Keratinocyte (primary cell): ENCODE results near the gene PLPP3. TPM values are rescaled to one million over a fixed set of nuclear protein-coding genes. Genes with fewer than 3 reads are reported as not detected.

Experiments used
- DNase-seq: peaks from one replicate; pipeline ENCODE4 v3.0.0-alpha.2; 2011; ENCODE audit warnings: low read depth, missing footprints, low spot score
- FAIRE-seq: peaks from 2 replicates; lab custom pipeline; 2011; peaks lifted over from hg19 to GRCh38; lab: Jason Lieb, UNC
- H2AFZ ChIP-seq: 2 replicates; pipeline ENCODE4 v1.6.0; 2012; ENCODE audit warnings: low read length, control low read depth, inconsistent platforms; ENCODE audit not compliant: control insufficient read depth
- H3K27ac ChIP-seq: 2 replicates; pipeline ENCODE4 v1.5.1; 2011; ENCODE audit warnings: low read length; ENCODE audit not compliant: control insufficient read depth, insufficient read depth
- H3K27me3 ChIP-seq: 3 replicates; pipeline ENCODE4 v1.6.0; 2011; ENCODE audit warnings: low read length; ENCODE audit not compliant: control insufficient read depth, insufficient read depth; ENCODE audit errors: extremely low read depth
- H3K36me3 ChIP-seq, 2 experiments: 2 replicates in 1 of 2; 3 replicates in 1 of 2; pipeline ENCODE4 v1.5.1; 2011; ENCODE audit warnings: low read length in 2 of 2, mild to moderate bottlenecking in 1 of 2; ENCODE audit not compliant: control insufficient read depth in 2 of 2, insufficient read depth in 2 of 2; ENCODE audit errors: extremely low read depth in 1 of 2
- H3K4me1 ChIP-seq: 3 replicates; pipeline ENCODE4 v1.5.1; 2011; ENCODE audit warnings: low read length; ENCODE audit not compliant: control insufficient read depth, insufficient read depth; ENCODE audit errors: extremely low read depth
- H3K4me2 ChIP-seq: 3 replicates; pipeline ENCODE4 v1.6.0; 2011; ENCODE audit warnings: low read depth, low read length; ENCODE audit not compliant: control insufficient read depth, insufficient read depth; ENCODE audit errors: extremely low read depth
- H3K4me3 ChIP-seq, 3 experiments: fragments of 200-600 bp in 1 of 3; sonication (generic) in 1 of 3; 2 replicates in 2 of 3; 3 replicates in 1 of 3; pipeline ENCODE4 v1.5.1; 2011 to 2016; ENCODE audit warnings: low read length in 3 of 3, mild to moderate bottlenecking in 3 of 3, control low read depth in 2 of 3, inconsistent platforms in 1 of 3, low read depth in 1 of 3, mixed read lengths in 1 of 3, mixed run types in 1 of 3, moderate library complexity in 1 of 3; ENCODE audit not compliant: control insufficient read depth in 2 of 3, insufficient read depth in 2 of 3; ENCODE audit errors: extremely low read depth in 1 of 3
- H3K79me2 ChIP-seq: 2 replicates; pipeline ENCODE4 v1.6.0; 2012; ENCODE audit warnings: low read length; ENCODE audit not compliant: control insufficient read depth, insufficient read depth
- H3K9ac ChIP-seq: 3 replicates; pipeline ENCODE4 v1.6.0; 2011; ENCODE audit warnings: low read length; ENCODE audit not compliant: control insufficient read depth, insufficient read depth; ENCODE audit errors: extremely low read depth
- H3K9me1 ChIP-seq: 3 replicates; pipeline ENCODE4 v1.6.0; 2011; ENCODE audit warnings: low read length; ENCODE audit not compliant: control insufficient read depth, insufficient read depth; ENCODE audit errors: extremely low read depth
- H3K9me3 ChIP-seq: 2 replicates; pipeline ENCODE4 v1.5.1; 2012; ENCODE audit warnings: low read depth, low read length; ENCODE audit not compliant: control insufficient read depth
- H4K20me1 ChIP-seq: 3 replicates; pipeline ENCODE4 v1.6.0; 2011; ENCODE audit warnings: low read length; ENCODE audit not compliant: control insufficient read depth, insufficient read depth; ENCODE audit errors: extremely low read depth
- EZH2 ChIP-seq: IDR thresholded peaks from one replicate; pipeline ENCODE4 v1.6.1; 2012; ENCODE audit warnings: inconsistent platforms, mild to moderate bottlenecking, low read length, moderate library complexity
- dilution Hi-C: fragments of 300-500 bp; cut with MboI; formaldehyde crosslinking; loops from one replicate; pipeline ENCODE4 v1.7.0; 2020; ENCODE audit warnings: low sequenced_read_pairs; ENCODE audit not compliant: extremely low pct_ligation_motif_present
- polyA plus RNA-seq, 5 experiments: library from polyadenylated mRNA; depleted of rRNA in 3 of 5; stranded (reverse) in 3 of 5; stranded (forward) in 1 of 5; unstranded in 1 of 5; fragments of >200 nt; gene quantifications; 1 replicate in 1 of 5; 2 replicates in 3 of 5; 3 replicates in 1 of 5; pipeline versions ENCODE4 v1.2.1 to v1.2.3, GENCODE V29; 2011 to 2012; ENCODE audit warnings: missing spikeins in 2 of 5, low read depth in 1 of 5, low replicate concordance in 1 of 5
- TF ChIP-seq, protein P1 (sequence below), 3 experiments: IDR thresholded peaks in 1 of 3; conservative IDR thresholded peaks in 1 of 3; optimal IDR thresholded peaks in 1 of 3; 2 replicates in 2 of 3; 3 replicates in 1 of 3; pipeline versions ENCODE3 to v1.5.1; 2011; ENCODE audit warnings: low read length in 3 of 3, mild to moderate bottlenecking in 3 of 3, moderate library complexity in 2 of 3, control low read depth in 1 of 3, inconsistent platforms in 1 of 3; ENCODE audit not compliant: insufficient read depth in 2 of 3; ENCODE audit errors: extremely low read depth in 1 of 3

Gene PLPP3
- polyA plus RNA-seq, 1 donor (not counting 4 experiments of a cell fraction or from before 2014, with no cell fraction given) = 4.0 TPM

- Histone ChIP-seq H3K27me3 (no peaks in the 10 kb centered on the region), H3K27ac (no peak overlapping the region), H3K4me2 (no peak overlapping the region), H3K4me3 (no peak overlapping the region), H3K9me1 (no peaks in the 10 kb centered on the region), H3K9ac (no peak overlapping the region), H2AFZ (no peak overlapping the region), H4K20me1 (no peaks in the 10 kb centered on the region), H3K9me3 (no peaks in the 10 kb centered on the region), H3K79me2 (no peaks in the 10 kb centered on the region), H3K4me1 (peaks cover 11% of the 10 kb centered on the region), H3K36me3 (no peaks in the 10 kb centered on the region)
- no peak for FAIRE-seq
- dilution Hi-C loops = no loop called here
- no peak for DNase-seq
- TF ChIP-seq EZH2 = no peak
Observed at GRCh38 chr1:56537660-56538059, 41.7 kb downstream of the PLPP3 start.

- FAIRE-seq (no peak), DNase-seq (no peak)
- no peak overlapping the region for H3K27ac ChIP-seq
- H4K20me1 ChIP-seq = no peaks in the 10 kb centered on the region
- H3K4me2 ChIP-seq = no peak overlapping the region
- H3K79me2 ChIP-seq = no peaks in the 10 kb centered on the region
- H3K36me3 ChIP-seq = no peaks in the 10 kb centered on the region
- H3K9me1 ChIP-seq = no peaks in the 10 kb centered on the region
- peaks cover 11% of the 10 kb centered on the region for H3K4me1 ChIP-seq
- H3K9ac ChIP-seq = no peak overlapping the region
- TF ChIP-seq, protein P1, sequence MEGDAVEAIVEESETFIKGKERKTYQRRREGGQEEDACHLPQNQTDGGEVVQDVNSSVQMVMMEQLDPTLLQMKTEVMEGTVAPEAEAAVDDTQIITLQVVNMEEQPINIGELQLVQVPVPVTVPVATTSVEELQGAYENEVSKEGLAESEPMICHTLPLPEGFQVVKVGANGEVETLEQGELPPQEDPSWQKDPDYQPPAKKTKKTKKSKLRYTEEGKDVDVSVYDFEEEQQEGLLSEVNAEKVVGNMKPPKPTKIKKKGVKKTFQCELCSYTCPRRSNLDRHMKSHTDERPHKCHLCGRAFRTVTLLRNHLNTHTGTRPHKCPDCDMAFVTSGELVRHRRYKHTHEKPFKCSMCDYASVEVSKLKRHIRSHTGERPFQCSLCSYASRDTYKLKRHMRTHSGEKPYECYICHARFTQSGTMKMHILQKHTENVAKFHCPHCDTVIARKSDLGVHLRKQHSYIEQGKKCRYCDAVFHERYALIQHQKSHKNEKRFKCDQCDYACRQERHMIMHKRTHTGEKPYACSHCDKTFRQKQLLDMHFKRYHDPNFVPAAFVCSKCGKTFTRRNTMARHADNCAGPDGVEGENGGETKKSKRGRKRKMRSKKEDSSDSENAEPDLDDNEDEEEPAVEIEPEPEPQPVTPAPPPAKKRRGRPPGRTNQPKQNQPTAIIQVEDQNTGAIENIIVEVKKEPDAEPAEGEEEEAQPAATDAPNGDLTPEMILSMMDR (optimal IDR thresholded peaks at IDR 0.05 in 1 of 3, IDR thresholded peaks at IDR 0.05 in 1 of 3, conservative IDR thresholded peaks at IDR 0.05 in 1 of 3; ENCODE audit: extremely low read depth in 1 of 3, insufficient read depth in 2 of 3, low read length in 3 of 3) = no peak
- TF ChIP-seq EZH2 = no peak
- no peaks in the 10 kb centered on the region for H3K9me3 ChIP-seq
- no peak overlapping the region for H3K4me3 ChIP-seq
- no peaks in the 10 kb centered on the region for H3K27me3 ChIP-seq
- no peak overlapping the region for H2AFZ ChIP-seq
- dilution Hi-C loops = no loop called here
Observed at GRCh38 chr1:56535939-56536338, 43.4 kb downstream of the PLPP3 start.

DNA sequence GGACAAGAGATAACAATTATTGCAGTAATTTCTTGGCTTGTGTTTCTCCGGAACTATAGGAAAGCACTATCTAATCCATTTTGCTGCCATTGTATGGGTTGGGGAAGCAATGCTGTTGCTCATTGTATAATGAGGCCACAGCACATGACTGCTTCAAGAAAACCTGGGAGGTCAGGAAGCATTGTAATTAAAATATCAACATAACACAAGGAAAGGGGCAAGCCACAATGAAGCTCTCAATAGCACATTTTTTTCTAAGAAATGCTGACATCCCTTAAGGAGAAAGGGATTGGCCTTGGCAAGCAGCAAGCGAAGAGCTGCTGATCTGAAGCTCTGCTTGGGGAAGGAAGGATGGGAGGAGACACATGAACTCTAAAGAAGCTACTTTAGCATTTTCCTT is 44.0 kb downstream of the PLPP3 start:
- no peaks in the 10 kb centered on the region for H3K36me3 ChIP-seq
- FAIRE-seq (no peak), DNase-seq (no peak)
- no peaks in the 10 kb centered on the region for H3K9me1 ChIP-seq
- H3K79me2 ChIP-seq = no peaks in the 10 kb centered on the region
- no peak for TF ChIP-seq EZH2
- TF ChIP-seq, protein P1 (optimal IDR thresholded peaks at IDR 0.05 in 1 of 3, IDR thresholded peaks at IDR 0.05 in 1 of 3, conservative IDR thresholded peaks at IDR 0.05 in 1 of 3; ENCODE audit: extremely low read depth in 1 of 3, insufficient read depth in 2 of 3, low read length in 3 of 3) = no peak
- no peaks in the 10 kb centered on the region for H3K9me3 ChIP-seq
- no peaks in the 10 kb centered on the region for H3K27me3 ChIP-seq
- no peak overlapping the region for H3K27ac ChIP-seq
- H3K4me2 ChIP-seq = no peak overlapping the region
- H3K9ac ChIP-seq = no peak overlapping the region
- H4K20me1 ChIP-seq = no peaks in the 10 kb centered on the region
- dilution Hi-C loops = no loop called here
- H3K4me3 ChIP-seq = no peak overlapping the region
- peaks cover 11% of the 10 kb centered on the region for H3K4me1 ChIP-seq
- H2AFZ ChIP-seq = no peak overlapping the region
